Fibroblast of skin of scalp (primary cell): ENCODE data around the gene RBM22.
A peak's percentile ranks its signal among the peaks of the same experiment; 100 is the strongest.

Experiments used
- DNase-seq: peaks from one replicate; pipeline ENCODE4 v3.0.0-alpha.2; 2013

Gene RBM22

DNA sequence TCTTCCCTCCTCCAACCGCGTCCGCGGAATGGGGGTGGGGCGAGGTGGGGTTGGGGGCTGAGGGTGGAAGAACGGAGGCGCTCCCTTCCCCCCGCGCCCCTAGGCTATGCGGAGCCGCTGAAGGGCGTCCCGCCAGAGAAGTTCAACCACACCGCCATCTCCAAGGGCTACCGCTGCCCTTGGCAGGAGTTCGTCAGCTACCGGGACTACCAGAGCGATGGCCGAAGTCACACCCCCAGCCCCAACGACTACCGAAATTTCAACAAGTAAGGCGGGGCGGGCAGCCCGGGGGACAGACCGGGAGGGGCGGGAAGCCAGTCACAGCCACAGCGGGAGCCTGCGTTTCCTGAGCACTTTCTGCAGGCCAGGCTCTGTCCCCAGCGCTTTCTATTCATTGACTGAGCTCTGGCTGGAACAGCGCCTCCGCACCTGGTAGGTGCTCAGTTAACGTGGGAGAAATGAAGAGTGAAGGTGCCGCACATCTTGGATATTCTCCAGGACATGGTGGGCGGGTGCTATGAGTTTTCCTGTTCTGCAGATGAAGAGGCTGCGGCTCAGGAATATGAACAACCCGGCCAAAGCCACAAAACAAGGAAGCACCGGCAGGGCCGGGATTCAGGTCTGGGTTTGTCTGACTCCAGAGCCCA lies 28.5 kb downstream of the RBM22 start:
- peak; percentile 41 for DNase-seq

DNA sequence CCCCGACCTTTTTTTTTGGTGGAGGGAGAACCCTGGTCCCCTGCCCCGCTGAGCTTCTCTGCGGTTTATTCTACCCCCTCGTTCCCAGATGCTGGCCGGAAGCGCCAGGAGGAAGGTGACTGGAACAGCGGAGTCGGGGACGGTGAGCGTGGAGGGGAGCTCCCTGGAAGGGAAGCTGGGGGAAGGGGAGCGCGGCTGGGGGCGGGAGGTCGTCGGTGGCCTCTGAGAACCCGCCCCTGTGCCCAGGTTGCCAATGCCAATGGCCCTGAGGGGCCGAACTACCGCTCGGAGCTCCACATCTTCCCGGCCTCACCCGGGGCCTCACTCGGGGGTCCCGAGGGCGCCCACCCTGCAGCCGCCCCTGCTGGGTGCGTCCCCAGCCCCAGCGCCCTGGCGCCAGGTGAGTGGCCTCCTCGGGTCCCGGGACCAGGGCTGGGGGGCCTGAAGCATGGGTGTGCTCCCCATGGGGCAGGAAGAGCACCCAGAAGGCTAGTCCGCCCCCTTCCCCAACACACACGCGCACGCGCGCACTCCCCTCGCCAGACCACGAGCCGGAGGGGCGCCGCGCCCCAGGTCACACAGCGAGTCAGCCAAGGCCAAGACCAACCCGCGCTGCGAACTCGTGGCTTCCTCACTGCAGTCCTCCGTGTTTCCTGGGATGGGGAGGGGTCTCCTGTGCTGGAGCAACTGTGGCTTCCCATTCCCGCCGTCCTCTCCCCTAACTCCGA lies 29.2 kb downstream of the RBM22 start:
- DNase-seq = no peak

DNA sequence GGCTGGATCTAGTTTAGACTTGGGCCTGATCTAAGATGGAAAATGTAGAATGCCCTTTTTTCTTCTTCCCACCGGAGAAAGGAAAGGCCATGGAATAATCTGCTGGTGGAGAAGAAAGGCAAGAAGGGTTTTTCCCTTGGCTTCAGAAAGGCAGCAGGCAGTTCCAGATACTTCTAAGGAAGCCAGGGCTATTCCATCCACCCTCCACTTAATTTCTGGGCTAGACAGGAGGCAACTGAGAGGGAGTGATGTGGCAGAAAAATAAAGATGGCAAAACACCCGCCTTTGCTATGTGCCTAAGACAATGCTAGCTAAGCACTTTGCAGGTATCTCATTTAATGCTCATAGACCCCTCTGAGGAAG lies 29.9 kb downstream of the RBM22 start:
- no peak for DNase-seq

DNA sequence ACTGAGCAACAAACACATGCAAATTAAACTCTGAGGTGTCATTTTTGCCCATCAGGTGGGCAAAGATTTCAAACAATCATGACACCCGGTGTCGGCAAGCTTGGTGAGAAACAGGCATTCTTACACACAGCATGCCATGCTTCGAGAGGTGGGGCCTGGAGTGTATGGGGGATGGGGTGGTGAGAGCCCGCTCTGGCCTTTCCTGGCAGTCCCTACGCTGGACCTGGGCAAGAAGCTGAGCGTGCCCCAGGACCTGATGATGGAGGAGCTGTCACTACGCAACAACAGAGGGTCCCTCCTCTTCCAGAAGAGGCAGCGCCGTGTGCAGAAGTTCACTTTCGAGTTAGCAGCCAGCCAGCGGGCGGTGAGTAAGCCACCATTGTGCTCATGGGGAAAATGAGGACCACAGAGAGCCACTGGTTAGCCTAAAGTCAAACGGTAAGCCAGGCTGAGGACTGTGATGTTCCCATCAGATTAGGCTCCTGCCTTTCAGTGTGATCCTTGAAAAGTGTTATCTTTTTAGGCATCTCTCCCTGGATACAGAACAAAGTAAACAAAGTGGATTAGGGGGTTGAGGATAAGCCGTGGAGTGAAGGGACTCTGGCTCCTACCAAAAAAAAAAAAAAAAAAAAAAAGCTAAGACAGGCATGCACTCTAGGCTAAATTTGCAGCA lies 30.5 kb downstream of the RBM22 start:
- DNase-seq = no peak

DNA sequence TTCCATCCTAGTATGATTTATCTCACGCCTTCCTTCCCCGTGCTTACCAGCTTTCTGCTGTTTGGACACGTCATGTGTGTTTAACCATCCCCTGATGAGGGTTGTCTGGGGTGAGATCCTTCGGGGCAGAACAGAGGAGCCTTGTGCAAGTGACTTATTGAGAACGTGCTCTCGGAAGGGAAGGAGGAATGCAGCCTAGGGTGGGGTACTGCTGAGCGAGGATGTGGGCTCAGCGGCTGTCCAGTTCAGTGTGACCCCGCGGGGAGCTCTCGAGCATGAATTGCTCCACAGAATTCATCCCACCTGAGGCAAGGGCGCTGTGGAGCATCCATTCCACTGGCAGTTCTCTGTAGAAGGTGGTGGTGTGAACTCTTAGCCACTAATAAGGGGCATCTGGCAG lies 35.8 kb downstream of the RBM22 start:
- DNase-seq = peak; percentile 71

DNA sequence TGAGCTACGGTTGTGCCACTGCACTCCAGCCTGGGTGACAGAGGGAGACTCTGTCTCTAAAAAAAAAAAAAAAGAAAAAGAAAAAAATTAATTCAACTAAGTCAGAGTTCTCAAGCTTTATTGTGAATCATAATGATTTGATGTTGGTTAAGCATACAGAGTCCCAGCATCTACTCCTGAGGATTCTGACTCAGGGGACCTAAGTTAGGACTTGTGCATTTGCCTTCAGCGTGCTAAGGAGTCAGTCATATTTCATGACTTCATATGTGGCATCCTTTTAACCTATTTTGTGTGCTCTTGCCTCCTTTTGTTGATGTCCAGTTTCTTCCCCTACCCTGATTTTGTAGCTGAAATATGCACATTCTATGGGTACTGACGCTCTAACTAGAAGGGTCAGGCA lies 36.9 kb downstream of the RBM22 start:
- no peak for DNase-seq

DNA sequence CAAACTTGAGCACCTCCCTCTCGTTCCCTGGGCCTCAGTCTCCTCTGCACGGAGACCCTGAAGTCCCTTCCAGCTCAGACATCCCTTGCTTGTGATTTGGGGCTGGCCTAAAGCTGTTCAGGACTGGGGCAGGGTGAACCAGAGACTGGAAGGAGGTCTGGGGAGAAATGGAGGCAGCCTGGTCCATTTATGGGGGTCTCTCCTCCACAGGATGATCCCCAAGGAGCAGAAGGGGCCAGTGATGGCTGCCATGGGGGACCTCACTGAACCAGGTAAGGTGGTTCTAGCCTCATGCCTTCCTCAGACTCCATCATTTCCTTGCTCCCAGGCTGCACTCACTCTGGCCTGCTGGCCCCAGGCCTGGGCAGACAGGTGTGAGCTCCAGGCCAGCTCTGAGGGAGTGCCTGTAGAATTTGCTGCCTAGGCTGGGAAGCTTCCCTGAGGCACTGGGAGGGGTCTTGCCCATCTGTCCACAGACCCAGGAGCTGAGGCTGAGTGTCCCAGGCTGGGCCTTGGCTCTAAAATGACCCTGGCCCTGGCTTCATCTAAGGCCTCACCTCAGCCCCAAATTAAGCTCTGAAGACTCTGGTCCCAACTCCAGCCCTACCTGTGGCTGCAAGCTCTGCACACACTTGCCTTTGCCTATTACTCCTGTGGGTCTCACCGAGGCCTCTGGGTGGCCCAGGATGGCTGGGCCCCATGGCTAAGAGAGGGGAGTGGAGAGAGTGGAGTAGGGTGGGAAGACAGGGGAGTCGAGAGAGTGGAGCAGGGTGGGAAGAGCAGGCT lies 37.9 kb downstream of the RBM22 start:
- DNase-seq = no peak

DNA sequence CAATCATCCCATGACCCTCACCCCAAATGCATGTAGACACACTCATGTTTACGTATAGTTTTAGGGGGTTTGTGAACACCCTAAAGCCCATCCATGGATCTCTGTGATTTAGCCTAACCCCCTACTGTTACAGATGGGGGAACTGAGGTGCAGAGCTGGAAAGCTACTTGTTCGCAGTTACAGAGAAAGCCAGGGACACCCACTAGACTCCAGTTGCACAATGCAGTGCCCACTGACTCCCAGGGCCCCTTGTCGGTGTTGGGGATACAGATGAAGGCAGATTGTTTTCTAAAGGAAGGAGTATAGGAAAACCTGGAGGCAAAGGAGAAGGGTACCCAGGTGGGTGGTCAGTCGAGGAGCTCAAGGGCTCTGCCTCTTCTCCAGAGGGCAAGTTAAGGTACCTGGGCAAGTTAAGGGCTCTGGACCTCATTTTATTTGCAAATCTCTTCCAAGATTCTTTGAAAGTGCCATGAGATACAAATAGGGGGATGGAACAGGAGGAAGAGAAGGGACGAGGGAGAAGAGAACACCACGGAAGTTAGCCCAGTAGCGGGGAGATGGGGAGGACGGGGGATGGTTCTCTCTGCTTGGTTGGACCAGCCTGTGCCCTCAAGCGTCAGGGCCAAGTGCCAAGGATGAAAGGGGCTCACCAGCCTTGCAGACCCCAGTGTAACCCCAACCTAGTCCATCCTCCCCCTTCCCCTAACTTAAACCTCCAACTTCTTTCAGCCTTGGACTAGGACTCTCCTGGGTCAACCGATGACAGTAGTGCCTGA lies 38.9 kb downstream of the RBM22 start:
- no peak for DNase-seq

DNA sequence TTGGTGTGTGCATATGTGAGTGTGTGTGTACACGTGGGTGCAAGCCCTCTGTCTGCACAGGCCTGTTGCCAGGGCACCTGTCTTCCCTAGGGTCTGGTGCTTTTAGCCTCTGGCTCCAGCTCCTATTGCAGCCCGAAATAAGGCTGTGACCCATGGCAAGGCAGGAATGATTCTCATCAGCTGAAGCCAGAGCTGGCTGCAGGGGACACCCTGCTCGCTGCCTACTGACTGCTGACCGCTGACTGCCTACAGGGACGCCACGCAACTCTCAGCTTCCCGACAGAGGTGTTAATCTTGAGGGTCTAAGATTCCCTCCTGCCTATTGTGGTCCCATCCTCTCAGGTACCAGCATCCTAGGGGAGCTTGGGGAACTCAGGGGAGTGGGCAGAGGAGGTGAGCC lies 39.8 kb downstream of the RBM22 start, which contains the start of gene MYOZ3:
MYOZ3 (plus strand) TSS at position 166 of the 400 bp plus-strand sequence. CDS start 1,691 bp downstream, outside the sequence.
- DNase-seq = no peak

DNA sequence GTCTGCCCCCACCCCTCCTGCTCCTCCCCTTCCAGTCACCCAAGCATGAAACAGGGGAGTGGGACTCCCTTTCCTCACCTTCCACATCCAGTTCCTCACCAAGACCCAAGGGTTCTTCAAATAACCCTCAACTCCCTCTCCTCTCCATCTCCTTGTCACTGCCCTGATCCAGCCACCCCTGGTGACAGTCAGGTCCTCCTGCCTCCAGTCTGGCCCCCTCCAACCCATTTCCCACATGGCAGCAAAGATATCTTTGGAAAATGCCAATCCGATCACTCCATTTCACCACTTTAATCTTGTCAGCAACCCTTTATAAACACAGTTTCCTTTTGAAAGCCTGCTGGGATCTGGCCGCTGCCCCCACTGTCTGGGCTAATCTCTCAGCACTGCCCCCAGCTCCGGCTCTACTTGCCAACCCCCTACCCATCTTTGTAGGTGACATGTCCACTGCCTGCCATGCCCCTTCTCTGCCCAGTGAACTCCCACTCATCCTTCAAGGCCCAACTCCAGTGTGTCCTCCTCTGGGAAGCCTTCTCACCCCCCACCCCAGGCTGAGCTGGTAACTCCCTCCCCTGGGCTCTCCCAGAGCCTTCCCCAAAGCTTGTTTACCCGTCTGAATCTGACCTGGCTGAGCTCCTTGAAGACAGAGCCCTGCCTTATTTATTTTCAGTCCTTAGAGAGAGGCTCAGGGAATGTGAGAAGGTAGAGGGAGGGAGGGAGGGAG lies 40.6 kb downstream of the RBM22 start:
- no peak for DNase-seq

DNA sequence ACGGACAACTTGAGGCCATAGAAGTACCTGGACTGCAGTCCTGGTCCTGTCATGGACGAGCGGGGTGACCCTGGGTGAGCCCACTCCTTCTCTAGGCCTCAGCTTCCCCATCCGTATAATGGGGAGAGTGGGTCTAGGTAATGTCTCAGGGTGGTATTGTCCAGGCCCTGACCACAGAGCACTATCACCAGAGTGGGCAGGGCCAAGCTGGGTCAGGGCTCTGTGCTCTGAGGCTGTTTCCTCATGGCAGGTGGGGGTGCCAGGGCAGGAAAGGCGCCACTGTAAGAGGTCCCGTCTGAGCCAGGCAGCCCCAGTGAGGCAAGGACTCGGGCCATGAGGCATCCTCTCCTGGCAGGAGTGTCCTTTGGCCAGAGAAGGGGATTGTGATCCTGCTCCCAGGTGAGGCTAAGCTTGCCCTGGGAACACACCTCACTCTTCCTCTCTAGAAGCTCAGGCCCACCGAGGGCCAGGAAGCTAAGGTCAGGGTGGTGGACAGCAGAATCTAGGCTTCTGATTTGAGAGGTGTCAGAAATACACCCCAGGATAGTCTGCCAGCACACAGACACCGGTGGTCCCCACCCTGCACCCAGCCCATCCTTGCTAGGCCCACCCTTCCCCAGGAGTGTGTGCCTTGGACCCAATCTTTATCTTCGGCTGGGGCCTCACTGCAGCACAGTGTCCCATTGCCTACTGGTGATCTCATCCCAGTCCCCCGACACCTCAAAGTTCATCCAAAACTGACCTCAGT lies 41.3 kb downstream of the RBM22 start:
- no peak for DNase-seq

DNA sequence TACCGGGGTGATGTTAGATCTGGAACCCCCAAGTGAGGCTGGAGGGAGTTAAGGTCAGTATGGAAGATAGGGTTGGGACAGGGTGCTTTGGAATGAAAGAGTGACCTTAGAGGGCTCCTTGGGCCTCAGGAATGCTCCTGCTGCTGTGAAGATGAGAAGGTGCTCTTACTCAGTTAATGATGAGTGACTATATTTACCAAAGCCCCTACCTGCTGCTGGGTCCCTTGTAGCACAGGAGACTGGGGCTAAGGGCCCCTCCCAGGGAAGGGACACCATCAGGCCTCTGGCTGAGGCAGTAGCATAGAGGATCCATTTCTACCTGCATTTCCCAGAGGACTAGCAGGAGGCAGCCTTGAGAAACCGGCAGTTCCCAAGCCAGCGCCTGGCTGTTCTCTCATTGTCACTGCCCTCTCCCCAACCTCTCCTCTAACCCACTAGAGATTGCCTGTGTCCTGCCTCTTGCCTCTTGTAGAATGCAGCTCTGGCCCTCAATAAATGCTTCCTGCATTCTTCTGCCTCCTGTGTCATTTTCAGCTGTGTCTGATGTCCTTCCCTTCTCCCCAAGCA lies 42.1 kb downstream of the RBM22 start:
- DNase-seq = no peak

DNA sequence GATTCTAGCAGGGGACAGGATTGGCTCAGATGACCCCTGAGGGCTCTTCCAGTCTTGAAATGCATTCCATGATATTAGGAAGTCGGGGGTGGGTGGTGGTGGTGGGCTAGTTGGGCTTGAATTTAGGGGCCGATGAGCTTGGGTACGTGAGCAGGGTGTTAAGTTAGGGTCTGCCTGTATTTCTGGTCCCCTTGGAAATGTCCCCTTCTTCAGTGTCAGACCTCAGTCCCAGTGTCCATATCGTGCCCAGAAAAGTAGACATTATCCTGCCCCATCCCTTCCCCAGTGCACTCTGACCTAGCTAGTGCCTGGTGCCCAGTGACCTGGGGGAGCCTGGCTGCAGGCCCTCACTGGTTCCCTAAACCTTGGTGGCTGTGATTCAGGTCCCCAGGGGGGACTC lies 42.7 kb downstream of the RBM22 start:
- DNase-seq = no peak

DNA sequence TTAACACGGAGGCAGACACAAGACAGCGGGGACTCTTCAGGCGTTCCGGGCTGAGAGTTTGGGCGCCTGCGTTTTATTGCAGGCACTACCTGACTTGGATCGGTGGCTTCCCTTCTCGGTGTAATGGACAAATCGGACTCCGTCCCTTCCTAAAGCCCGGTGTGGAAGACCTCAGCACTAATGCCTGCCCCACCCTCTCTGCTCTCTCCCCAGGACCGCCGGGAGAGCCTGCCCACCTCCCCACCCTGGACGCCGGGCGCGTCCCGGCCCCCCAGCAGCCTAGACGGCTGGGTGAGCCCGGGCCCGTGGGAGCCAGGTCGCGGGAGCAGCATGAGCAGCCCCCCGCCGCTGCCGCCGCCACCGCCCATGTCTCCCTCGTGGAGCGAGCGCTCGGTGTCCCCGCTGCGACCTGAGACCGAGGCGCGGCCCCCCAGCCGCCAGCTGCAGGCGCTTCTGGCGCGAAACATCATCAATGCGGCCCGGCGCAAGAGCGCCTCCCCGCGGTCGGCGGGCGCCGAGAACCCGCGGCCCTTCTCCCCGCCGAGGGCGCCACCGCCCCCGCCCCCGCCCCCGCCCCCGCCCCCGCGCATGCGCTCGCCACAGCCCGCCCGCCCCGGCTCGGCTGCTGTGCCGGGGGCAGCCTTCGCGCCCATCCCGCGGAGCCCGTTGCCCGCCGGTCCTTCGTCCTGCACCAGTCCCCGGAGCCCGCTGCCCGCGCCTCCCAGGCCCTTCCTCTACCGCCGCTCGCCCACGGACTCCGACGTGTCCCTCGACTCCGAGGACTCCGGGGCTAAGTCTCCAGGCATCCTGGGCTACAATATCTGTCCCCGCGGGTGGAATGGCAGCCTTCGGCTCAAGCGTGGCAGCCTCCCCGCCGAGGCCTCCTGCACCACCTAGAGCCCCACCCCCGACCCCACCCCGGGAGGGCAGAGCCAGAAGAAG lies 44.4 kb downstream of the RBM22 start:
- DNase-seq = peak; percentile 63

DNA sequence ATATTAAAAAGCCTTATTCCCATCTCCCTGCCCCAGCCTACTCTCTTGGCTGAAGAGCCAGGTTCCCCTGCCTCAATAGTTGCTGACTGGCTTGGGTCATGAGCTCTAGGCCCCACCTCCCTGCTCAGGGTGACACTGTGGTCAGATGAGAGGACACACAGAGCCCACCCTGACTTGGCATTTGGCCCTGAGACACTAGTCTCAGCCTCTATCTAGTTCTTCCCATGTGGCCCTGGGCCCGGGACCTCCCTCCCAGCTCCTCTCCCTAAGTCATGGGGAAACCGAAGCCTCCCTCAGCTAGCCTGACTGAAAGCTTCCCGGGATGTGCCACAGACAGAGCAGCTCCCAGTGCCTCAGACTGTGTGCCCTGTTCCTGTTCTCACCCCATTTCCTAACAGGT lies 45.6 kb downstream of the RBM22 start:
- DNase-seq = no peak

DNA sequence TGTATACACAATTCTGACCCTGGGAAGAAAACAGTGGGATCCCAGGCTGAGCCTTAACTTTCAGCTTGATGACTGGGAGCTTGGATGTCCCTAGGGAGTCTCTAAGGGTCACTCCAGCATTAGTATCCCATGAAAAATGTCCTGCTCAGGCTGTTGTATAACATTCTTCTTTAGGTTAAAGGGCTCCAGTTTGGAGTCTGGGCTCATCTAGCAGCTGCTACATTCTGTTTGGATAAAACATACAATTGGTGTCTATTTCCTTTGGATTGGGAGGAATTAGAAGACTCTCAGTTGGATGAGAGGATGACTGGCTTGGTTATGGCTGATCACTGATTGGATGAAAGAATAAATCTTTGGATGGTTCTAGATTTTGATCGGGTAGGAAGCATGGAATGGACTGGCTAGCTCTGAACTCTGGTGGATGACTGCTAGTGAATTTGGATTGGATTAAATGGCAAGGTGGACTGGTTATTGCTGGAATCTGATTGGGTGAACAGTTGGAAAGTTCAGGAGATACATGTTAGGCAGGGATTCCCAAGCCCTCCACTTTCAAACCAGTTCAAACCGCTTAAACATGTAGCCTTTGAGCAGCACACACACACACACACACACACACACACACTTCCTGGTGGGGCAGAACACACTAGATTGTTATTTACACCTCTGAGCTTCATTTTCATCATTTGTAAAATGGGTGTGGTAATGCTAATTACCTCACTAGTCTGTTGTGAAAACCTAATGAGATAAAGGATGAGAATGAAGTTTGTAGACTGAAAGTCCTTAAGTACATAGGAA lies 46.9 kb downstream of the RBM22 start:
- peak; percentile 28 for DNase-seq

DNA sequence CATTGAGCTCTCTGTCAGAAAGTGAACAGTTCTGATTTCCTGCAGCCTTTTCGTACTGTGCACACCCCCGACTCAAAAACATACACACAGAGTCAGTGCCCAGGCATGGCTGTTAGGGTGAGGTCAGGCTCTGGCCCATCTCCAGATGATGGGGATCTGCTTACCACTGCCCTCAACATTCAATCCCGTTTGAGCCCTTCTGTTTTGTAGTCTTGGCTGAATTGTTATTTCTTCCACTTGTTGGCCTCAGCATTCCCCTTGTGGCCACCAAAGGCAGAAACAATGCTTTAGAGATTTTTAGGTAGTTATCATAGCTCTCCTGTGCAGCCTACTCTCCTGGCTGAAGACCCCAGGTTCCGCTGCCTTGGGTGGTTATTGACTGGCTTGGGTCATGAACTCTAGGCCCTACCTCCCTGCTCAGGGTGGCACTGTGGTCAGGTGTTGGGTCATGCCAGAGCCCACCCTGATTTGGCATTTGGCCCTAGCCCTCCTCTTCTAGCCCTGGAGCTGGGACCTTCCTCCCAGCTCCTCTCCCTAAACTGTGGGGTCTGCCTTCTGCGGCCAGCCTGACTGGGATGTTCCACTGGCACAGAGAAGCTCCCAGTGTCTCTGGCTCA lies 47.6 kb downstream of the RBM22 start:
- DNase-seq = peak; percentile 64
